Stimulated activated CD8-positive, alpha-beta memory T cell treated with anti-CD3 and anti-CD28 coated beads, Interleukin-7, amount 100 ng/mL, for 4 hours (primary cell): ENCODE data around the gene SENP5.

Experiments
- DNase-seq, 2 donors: peaks; one replicate each; pipeline ENCODE4 v3.0.0-alpha.2; 2020; ENCODE audit warnings: low read depth in 2 of 2

SENP5 gene

GRCh38 chr3:196969134-196969659, 101.5 kb downstream of the SENP5 start:
- peak in 1 of 2 donors; percentile 25 for DNase-seq

DNA sequence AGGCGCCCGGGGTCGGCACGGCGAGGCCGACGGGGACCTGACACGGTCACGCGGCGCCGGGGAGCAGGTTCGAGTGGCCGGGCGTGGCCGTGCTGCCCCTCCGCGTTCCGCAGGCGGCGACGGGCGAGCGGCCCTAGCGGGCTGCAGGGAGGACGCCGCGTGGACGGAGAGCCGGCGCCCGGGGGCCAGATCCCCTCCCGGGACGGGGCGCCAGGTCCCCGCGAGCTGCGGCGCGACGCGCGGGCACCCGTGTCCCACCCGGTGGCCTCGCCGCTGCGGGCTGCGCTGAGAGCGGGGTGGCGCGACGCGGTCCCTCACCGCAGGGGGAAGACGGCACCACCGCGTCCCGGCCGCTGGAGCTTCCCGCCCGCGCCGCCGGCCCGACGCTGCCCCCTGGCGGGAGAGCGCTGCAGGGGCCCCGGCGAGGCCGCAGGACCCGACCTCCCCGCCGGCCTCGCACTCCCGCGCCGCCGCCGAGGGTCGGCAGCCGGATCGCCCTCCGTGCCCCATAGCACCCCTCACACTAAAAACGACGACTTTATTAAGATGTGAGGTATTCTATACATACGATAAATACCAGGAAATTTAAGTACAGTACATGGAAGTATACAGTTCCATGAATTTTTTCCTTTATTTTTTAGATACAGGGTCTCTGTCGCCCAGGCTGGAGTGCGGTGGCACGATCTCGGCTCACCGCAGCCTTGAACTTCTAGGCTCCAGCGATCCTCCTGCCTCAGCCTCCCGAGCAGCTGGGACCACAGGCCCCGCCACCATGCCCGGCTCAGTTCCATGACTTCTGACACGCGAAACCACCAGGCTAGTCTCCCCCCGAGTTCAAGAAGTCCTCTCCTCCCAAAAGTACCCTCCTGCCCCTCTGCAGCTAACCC, 102.2 kb downstream of the SENP5 start:
- peak; percentile 11 to 60 for DNase-seq

DNA sequence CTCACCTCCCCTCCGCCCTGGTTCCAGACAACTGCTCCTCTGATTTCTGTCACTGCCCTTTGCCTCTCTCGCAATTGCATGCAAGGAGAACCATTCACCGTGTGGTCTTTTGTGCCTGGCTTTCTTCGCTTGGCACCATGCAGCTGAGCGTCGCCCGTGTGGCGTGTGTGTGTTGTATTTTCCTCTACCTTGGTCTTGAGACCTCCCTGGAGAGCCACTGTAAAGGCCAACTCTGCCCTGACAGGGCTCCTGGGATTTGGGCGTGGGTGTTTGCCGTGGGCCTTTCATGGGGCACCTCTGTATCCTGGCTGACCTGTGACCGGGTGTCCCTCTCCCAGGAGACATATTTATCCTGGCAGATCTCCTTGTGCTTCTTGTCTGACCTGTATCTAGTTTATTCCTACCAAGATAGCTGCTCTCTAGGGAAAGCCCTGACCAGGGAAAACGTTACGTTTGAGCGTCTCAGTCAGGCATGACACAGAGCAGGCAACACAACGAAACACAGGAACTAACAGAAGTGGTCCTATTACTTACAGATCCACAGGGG, 102.9 kb downstream of the SENP5 start:
- DNase-seq: no peak

DNA sequence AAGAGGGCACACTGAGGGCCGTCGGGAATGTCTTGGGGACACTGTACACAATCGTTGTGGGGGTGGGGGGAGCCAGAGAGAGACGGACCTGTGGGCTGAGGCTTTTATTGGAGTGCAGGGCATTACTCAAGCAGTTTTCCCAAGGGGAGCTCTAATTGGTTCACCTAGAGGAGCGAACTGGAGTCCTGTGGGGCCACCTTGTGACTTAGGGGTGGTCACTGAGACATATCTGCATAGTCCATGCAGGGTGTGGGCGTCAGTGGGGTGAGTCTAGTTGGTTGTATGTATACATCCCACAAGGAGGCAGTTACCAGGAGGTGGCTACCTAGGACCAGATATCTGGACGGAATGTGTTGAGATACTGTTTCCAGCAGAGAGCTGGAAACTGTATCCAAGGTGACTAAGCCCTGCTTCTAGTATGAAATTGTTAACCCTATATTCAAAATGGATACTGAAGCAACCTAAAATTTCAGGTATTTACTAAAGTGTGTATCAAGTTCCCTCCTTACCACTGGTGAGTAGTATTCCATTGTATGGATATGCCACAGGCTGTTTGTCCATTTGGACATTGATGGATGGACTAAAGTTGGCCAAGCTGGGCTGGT, 103.5 kb downstream of the SENP5 start:
- no peak for DNase-seq

- no peak for DNase-seq
These were observed 106.9 kb downstream of the SENP5 start for GRCh38 chr3:196974661-196975060.

GRCh38 chr3:196975349-196975748, 107.6 kb downstream of the SENP5 start:
- DNase-seq: no peak

GRCh38 chr3:196976941-196977340, 109.2 kb downstream of the SENP5 start:
- DNase-seq: no peak

DNA sequence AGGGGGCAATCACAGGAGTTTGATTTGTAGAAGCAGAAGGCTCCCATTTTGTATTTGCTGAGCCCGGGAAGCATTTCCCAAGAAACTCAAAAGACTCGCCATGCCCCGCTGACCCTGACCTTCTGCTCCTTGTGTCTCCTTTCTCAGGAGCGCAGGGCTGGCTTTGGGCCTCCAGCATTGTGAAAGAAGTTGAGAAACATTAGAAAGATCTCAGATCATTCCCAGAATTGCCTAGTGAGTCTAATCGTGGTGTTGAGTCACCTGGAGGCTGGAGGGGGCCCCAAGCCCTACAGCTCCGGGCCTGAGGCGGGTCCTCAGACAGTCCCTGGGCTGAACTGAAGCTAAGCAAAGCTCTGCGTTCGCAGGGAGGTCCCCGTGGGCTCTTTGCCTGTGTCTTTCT, 111.8 kb downstream of the SENP5 start:
- DNase-seq: no peak

GRCh38 chr3:196981657-196982056, 113.9 kb downstream of the SENP5 start:
- DNase-seq: no peak

- DNase-seq: no peak
These were observed 115.5 kb downstream of the SENP5 start for GRCh38 chr3:196983186-196983585.
